Measurements from ENCODE around the gene PCSK5. TPM values are rescaled to one million over a fixed set of nuclear protein-coding genes. Genes with fewer than 3 reads are reported as not detected.

PCSK5 gene
- total RNA-seq, 4 donors from 2014 or later, result 22.0 to 37.4 (median 27.8) TPM

DNA sequence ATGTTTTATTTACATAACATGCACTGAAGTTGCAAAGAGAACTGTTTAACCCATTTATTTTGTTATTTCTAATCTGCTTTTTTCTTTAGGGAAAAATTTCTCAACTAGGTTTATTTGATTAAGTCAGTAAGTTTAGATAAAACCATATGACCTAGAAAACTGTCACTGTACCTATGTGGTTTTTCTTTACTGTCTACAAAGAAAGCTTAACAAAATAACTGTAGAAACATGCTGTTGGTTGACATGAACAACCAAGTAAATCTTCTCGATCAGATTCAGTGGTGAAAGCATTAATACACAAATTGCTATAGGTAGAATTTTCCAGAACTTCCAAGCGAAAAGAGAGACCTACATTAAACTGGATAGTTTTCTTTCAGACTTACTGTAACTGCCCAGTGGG lies 137.4 kb downstream of the PCSK5 start:
- Histone ChIP-seq H3K27ac (replicated peaks in 1 of 4) (no peak overlapping the region), H3K4me3 (no peak overlapping the region), H3K4me1 (peaks cover 0 to 14% (median 12%) of the 10 kb centered on the region in 4 donors), H3K36me3 (peaks cover 7 to 27% (median 8%) of the 10 kb centered on the region in 4 donors), H3K27me3 (no peaks in the 10 kb centered on the region), H3K9me3 (no peaks in the 10 kb centered on the region)
- no peak for DNase-seq (ENCODE audit: extremely low spot score)
- TF ChIP-seq EP300 (IDR thresholded peaks at IDR 0.05) (no peak), POLR2AphosphoS5 (IDR thresholded peaks at IDR 0.05) (no peak)
- TF ChIP-seq, protein P1, sequence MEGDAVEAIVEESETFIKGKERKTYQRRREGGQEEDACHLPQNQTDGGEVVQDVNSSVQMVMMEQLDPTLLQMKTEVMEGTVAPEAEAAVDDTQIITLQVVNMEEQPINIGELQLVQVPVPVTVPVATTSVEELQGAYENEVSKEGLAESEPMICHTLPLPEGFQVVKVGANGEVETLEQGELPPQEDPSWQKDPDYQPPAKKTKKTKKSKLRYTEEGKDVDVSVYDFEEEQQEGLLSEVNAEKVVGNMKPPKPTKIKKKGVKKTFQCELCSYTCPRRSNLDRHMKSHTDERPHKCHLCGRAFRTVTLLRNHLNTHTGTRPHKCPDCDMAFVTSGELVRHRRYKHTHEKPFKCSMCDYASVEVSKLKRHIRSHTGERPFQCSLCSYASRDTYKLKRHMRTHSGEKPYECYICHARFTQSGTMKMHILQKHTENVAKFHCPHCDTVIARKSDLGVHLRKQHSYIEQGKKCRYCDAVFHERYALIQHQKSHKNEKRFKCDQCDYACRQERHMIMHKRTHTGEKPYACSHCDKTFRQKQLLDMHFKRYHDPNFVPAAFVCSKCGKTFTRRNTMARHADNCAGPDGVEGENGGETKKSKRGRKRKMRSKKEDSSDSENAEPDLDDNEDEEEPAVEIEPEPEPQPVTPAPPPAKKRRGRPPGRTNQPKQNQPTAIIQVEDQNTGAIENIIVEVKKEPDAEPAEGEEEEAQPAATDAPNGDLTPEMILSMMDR (IDR thresholded peaks at IDR 0.05), result no peak
- WGBS, result 93% methylated on average over 2 of the region's 2 CpGs
- intact Hi-C loops (cut with DNase I), result no loop called here

DNA sequence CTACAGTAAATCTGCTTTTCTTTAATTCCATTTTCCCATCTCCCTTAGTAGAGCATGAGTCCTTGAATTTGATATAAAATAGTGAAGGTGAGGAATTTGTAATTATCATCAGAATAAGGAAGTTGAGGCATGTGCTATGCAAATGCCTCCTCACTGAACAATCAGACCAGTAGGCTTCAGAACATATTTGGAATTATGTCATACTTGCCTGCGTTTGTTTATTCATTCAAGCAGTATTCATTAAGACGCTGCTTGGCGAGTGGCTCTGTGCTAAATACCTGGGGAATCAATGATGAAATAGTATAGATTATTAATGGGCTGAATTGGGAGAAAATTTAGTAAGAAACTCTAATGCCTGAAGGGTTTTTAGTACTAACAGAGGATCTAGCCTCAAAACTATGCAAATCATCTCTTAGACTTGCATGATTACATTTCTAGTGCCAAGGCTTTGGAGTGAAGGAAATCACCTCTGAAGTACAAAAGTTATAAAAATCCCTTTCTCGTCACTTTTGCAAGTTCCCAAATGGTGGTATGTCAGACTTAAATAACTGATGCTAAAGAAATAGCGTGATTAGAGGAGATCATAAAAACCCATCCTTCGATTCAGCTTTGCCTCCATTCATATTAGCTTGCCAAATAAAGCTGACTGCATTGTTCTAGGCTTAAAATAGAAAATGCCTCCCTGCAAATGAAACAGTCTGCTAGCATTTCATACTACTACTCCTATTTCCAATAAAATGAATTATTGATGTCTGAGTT lies 141.7 kb downstream of the PCSK5 start:
- peak overlapping the region; percentile 8 to 48 (median 40) for H3K27ac ChIP-seq (replicated peaks in 1 of 4)
- peaks cover 0 to 8% (median 3%) of the 10 kb centered on the region in 4 donors for H3K36me3 ChIP-seq
- H3K4me1 ChIP-seq, result peaks cover 0 to 17% (median 14%) of the 10 kb centered on the region in 4 donors
- H3K9me3 ChIP-seq, result no peaks in the 10 kb centered on the region
- DNase-seq (ENCODE audit: extremely low spot score), result no peak
- 29% methylated on average over 6 of the region's 6 CpGs for WGBS
- H3K27me3 ChIP-seq, result no peaks in the 10 kb centered on the region
- no peak for TF ChIP-seq POLR2A (IDR thresholded peaks at IDR 0.05; ENCODE audit: low read depth)
- no peak for TF ChIP-seq POLR2AphosphoS5 (IDR thresholded peaks at IDR 0.05)
- TF ChIP-seq EP300 (IDR thresholded peaks at IDR 0.05), result no peak
- TF ChIP-seq, protein P1 (IDR thresholded peaks at IDR 0.05), result no peak
- intact Hi-C loops (cut with DNase I), result no loop called here
- H3K4me3 ChIP-seq, result peak overlapping the region in 3 of 4 donors; percentile 10 to 25 (median 19)

DNA sequence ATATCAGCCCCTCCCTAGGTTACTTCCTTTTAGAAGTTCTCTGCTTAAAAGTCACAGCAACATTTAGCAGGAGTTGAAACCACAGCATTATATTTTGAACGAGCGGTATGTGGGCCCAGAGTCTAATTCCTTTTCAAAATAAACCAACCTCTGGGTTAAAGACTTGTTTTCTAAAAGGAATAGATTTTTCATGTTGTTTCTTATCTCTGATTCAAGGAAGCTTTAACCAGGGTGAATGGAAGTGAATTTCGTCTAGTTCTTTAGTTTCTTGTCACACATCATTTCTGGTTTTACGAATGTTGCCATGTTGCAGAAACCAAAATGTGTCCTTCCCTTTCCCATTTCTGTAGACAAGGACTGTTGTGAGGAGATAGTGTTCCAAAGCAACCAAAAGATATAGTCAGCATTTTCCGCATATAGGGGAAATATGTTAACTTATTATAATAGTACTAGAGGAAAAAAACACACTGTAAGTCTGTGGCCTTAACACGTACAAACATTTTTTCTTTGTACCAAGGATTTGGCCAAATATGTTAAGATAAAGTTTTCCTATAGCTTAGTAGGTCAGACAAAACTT lies 142.4 kb downstream of the PCSK5 start:
- H3K36me3 ChIP-seq, result peaks cover 0 to 8% (median 3%) of the 10 kb centered on the region in 4 donors
- no peaks in the 10 kb centered on the region for H3K9me3 ChIP-seq
- no peak for TF ChIP-seq EP300 (IDR thresholded peaks at IDR 0.05)
- TF ChIP-seq, protein P1 (IDR thresholded peaks at IDR 0.05), result no peak
- no peak for TF ChIP-seq POLR2AphosphoS5 (IDR thresholded peaks at IDR 0.05)
- TF ChIP-seq POLR2A (IDR thresholded peaks at IDR 0.05; ENCODE audit: low read depth), result no peak
- DNase-seq (ENCODE audit: extremely low spot score), result no peak
- intact Hi-C loops (cut with DNase I), result no loop called here
- H3K27me3 ChIP-seq, result no peaks in the 10 kb centered on the region
- H3K27ac ChIP-seq (replicated peaks in 1 of 4), result peak overlapping the region; percentile 8 to 48 (median 40)
- H3K4me3 ChIP-seq, result no peak overlapping the region
- H3K4me1 ChIP-seq, result peaks cover 0 to 17% (median 14%) of the 10 kb centered on the region in 4 donors
- 68% methylated on average over 6 of the region's 6 CpGs for WGBS

DNA sequence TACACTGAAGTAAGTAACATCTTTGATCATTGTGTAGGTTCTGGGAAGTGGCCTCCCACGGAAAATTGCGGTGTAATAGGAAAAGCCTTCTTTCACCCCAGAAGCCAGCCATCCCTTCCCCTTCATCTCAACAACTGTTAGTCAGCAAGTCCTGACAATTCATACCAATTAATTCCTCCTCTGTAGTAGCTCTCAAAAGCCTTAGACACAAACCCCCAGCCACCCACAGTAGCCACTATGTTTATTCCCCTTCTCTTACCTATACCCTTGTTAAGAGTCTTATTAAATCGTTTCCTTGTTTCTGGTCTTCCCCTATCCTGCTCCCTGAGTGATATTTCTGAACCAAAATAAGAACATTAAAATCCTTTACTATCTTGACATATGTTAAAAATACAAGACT lies 143.6 kb downstream of the PCSK5 start:
- no peak for DNase-seq (ENCODE audit: extremely low spot score)
- Histone ChIP-seq H3K36me3 (peaks cover 0 to 5% (median 0%) of the 10 kb centered on the region in 4 donors), H3K27me3 (no peaks in the 10 kb centered on the region), H3K4me3 (no peak overlapping the region), H3K27ac (replicated peaks in 1 of 4) (no peak overlapping the region), H3K9me3 (no peaks in the 10 kb centered on the region), H3K4me1 (peaks cover 0 to 17% (median 14%) of the 10 kb centered on the region in 4 donors)
- intact Hi-C loops (cut with DNase I), result no loop called here
- 100% methylated on average over 3 of the region's 3 CpGs for WGBS
- TF ChIP-seq POLR2AphosphoS5 (IDR thresholded peaks at IDR 0.05), result no peak
- TF ChIP-seq EP300 (IDR thresholded peaks at IDR 0.05), result no peak
- TF ChIP-seq POLR2A (IDR thresholded peaks at IDR 0.05; ENCODE audit: low read depth), result no peak
- TF ChIP-seq, protein P1 (IDR thresholded peaks at IDR 0.05), result no peak
